ENCODE measurements around the gene ITM2B.

ITM2B gene

DNA sequence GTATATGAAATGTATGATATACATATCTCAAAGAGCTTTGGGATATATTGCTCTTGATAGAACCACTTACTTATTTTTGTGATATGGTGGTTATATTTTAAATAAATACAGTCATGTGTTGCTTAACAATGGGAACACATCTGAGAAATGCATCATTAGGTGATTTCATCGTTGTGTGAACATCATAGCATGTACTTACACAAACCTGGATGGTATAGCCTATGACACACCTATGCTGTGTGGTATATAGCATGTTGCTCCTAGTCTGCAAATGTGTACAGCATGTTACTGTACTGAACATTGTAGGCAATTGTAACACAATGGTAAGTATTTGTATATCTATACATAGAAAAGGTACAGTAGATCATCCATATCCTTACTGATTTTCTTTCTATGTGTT lies 78.2 kb downstream of the ITM2B start:
- DNase-seq (ENCODE audit: low spot score) = no peak

DNA sequence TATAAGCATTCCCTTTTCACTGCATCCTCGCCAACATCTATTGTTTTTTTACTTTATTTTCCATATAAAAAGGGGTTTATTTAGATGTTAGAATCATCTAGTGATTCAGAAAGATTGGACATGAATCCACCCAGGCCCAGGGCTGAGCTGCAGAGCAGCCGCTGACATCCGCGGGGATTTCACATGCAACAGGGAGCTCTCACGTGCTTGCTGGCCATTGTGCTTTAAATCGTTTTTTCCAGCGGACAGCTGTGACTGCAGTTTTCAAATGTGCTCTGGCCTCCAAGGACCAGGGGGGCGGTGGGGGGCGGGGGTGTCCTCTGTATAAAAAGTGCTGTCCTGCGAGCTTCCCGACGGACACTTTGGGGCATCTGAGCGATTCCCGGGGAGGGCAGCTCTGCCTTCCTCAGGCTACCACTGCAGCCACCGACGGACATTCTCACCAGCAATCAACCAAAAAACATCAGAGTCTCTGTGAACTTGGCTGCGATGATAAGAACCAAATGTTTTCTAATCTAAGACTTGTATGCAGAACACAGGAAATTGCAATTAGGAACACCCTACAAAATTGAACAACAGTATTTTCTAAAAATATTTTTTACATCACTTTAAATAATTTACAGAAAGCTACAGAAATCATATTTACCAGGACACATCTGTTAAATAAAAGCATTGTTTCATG lies 83.1 kb downstream of the ITM2B start:
- no peak for DNase-seq (ENCODE audit: low spot score)

DNA sequence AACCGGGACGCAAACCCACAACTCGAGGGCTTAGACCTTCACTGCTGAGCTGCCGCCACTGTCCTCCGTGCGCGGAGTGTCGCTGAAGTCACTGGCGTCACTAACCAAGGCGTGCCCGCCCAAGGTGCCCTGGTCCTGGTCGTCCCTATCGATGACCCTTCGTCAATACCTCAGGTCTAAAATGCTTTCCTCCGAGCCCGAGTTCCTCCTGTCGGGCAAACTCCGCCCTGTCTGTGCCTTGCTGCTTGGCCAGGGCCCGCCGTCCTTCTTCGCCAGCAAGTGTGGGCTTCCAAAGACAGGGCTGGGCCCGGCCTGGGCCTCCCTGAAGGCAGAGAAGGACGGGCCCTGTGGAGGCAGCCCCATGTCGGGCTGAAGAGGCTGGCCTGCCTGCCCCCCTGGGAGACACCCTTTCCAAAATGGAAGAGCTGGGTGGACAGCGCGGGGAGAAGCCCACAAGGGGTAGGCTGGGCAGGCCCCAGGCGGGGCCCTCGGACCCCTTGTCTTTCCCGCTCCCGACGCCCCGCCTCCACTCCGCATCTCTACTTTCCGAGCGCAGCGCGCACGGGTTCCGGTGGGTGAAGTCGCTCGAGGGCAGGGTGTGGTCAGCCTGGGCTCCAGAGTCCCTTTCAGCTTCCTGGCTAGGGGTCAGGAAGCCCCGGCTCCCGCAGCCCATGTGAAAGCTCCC lies 84.0 kb downstream of the ITM2B start:
- no peak for DNase-seq (ENCODE audit: low spot score)

DNA sequence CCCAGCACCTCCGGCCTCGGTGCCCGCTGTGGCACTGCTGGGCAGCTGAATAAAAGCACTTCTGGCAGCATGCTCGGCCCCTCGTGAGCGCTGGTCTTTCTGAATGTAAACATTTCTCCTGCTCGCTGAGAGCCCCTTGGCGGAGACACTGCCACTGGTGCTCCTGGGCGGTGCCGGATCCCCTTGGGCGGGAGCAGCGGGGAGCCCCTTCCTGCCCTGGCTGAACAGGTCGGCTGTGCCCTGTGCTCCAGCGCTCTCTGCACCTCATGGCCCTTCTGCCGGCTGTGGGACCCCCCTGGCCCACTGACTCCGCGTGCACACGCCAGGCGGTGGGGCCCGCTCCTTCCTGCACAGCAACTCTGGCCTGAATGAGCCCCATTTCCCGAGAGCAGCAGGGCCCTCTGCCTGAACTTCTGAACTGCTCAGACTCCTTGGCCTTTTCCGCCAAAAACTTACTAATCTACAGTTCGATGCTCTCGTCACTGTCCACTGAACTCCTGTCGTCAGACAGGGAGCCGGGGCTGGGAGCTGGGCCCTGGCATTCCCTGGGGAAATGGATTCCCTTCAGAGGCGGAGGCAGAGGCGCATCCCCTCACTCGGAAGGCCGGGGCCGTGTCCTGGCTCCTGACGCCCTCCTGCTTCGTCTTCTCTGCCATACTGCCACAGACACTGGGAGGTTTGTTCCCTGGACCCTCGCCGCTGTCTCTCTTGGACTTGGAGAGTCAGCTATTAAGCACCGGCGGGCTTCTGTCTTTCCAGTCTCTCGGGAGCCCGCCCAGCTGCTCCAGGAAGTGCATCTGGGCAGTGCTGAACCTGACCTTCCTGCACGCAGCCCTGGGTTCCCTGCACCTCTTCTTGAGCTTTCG lies 84.7 kb downstream of the ITM2B start:
- peak; percentile 23 for DNase-seq (ENCODE audit: low spot score)

DNA sequence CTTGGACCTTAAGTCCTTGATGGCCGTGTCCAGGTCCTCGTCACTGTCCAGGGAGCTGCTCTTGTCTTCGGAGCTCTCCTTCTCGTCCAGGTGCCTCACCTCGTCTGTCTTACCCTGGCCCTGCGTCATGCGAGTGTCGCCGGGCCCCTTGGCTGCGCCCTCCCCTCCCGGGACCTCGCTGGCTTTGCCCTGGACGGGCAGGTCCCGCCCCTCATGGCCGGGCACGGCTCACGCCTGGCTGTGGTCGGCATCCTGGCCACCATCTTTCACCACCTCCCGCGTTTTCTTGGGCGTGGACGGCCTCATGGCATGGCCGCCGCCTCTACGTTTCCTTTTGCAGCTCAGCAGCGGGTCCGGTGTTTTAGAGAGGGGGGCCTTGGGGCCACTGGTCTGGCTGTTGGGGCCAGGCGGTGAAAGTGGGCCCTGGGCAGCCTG lies 85.4 kb downstream of the ITM2B start:
- DNase-seq (ENCODE audit: low spot score) = no peak

DNA sequence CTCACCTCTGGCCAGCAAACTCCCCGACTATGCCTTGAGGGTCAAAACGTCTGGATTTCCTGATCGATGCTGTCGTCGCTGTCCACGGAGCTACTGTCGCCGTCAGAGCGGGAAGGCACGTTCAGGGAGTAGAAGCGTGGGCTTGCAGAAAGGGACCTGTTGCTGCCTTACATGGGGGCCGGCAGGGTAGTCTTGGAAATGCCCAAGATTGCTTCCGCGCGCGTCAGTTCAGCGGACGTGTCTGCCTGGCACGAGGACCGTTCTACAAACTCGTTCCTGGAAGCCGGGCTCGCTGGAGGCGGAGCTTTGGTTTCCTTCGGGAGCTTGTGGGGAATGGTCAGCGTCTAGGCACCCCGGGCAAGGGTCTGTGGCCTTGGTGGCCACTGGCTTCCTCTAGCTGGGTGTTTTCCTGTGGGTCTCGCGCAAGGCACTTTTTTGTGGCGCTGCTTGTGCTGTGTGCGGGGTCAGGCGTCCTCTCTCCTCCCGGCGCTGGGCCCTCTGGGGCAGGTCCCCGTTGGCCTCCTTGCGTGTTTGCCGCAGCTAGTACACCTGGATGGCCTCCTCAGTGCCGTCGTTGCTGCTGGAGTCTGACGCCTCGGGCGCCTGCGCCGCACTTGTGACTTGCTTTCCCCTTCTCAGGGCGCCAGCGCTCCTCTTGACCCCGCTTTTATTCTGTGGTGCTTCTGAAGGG lies 86.0 kb downstream of the ITM2B start:
- DNase-seq (ENCODE audit: low spot score) = no peak

All from kidney tubule cell (primary cell).